Measurements from ENCODE around the gene CNTN3. TPM values are rescaled to one million over a fixed set of nuclear protein-coding genes. Genes with fewer than 3 reads are reported as not detected.

The CNTN3 gene
- total RNA-seq, 2 donors from 2014 or later, result 1.1 to 2.0 TPM

- Histone ChIP-seq H3K36me3 (ENCODE audit: control insufficient read depth, insufficient read depth, low read length) (no peaks in the 10 kb centered on the region), H3K27me3 (ENCODE audit: control insufficient read depth, insufficient read depth, low read length, poor library complexity, severe bottlenecking) (no peaks in the 10 kb centered on the region), H3K27ac (ENCODE audit: low read depth, low read length) (no peak overlapping the region), H3K4me1 (ENCODE audit: control insufficient read depth, insufficient read depth, low read length) (no peaks in the 10 kb centered on the region), H3K9ac (ENCODE audit: extremely low read depth, low read length, poor library complexity, severe bottlenecking) (no peak overlapping the region), H3K9me3 (ENCODE audit: control insufficient read depth, low read length) (peaks cover 7% of the 10 kb centered on the region), H3K4me3 (ENCODE audit: low read length) (no peak overlapping the region)
- no peak for DNase-seq
- no peaks in the 10 kb centered on the region for H3K36me3 Mint-ChIP-seq (ENCODE audit: low read depth)
- H3K27me3 Mint-ChIP-seq (ENCODE audit: insufficient read depth), result no peaks in the 10 kb centered on the region
- H3K9me3 Mint-ChIP-seq, result no peaks in the 10 kb centered on the region
- H3K27ac Mint-ChIP-seq, result no peak overlapping the region
- no peak for TF ChIP-seq CTCF (conservative IDR thresholded peaks at IDR 0.05)
- 80 to 96% methylated on average over 1 to 2 of the region's 2 CpGs for WGBS, 2 experiments (ENCODE audit: insufficient coverage in 1 of 2, insufficient read length in 1 of 2)
- no peaks in the 10 kb centered on the region for H3K4me1 Mint-ChIP-seq
- no peak overlapping the region for H3K4me3 Mint-ChIP-seq
Observed at GRCh38 chr3:74602471-74602870, 12.0 kb downstream of the CNTN3 start.

- DNase-seq, result no peak
- TF ChIP-seq CTCF (conservative IDR thresholded peaks at IDR 0.05), result no peak
Observed at GRCh38 chr3:74601793-74602192, 12.7 kb downstream of the CNTN3 start.

GRCh38 chr3:74599564-74599963 is 14.9 kb downstream of the CNTN3 start:
- Mint-ChIP-seq H3K27ac (no peak overlapping the region), H3K9me3 (no peaks in the 10 kb centered on the region), H3K36me3 (ENCODE audit: low read depth) (no peaks in the 10 kb centered on the region), H3K4me1 (no peaks in the 10 kb centered on the region), H3K4me3 (no peak overlapping the region), H3K27me3 (ENCODE audit: insufficient read depth) (no peaks in the 10 kb centered on the region)
- no peak for DNase-seq
- no peak overlapping the region for H3K27ac ChIP-seq (ENCODE audit: low read depth, low read length)
- no peaks in the 10 kb centered on the region for H3K4me1 ChIP-seq (ENCODE audit: control insufficient read depth, insufficient read depth, low read length)
- H3K9me3 ChIP-seq (ENCODE audit: control insufficient read depth, low read length), result peaks cover 17% of the 10 kb centered on the region
- TF ChIP-seq CTCF (conservative IDR thresholded peaks at IDR 0.05), result no peak
- no peak overlapping the region for H3K4me3 ChIP-seq (ENCODE audit: low read length)
- H3K9ac ChIP-seq (ENCODE audit: extremely low read depth, low read length, poor library complexity, severe bottlenecking), result no peak overlapping the region
- H3K27me3 ChIP-seq (ENCODE audit: control insufficient read depth, insufficient read depth, low read length, poor library complexity, severe bottlenecking), result no peaks in the 10 kb centered on the region
- H3K36me3 ChIP-seq (ENCODE audit: control insufficient read depth, insufficient read depth, low read length), result no peaks in the 10 kb centered on the region
- 100% methylated on average over 2 of the region's 2 CpGs; no CpG with 5 or more reads in 1 of the 2 experiments for WGBS, 2 experiments (ENCODE audit: insufficient coverage in 1 of 2, insufficient read length in 1 of 2)

More at GRCh38 chr3:74601793-74602192, 12.7 kb downstream of the CNTN3 start:
- Mint-ChIP-seq H3K36me3 (ENCODE audit: low read depth) (no peaks in the 10 kb centered on the region), H3K27me3 (ENCODE audit: insufficient read depth) (no peaks in the 10 kb centered on the region), H3K9me3 (no peaks in the 10 kb centered on the region), H3K27ac (no peak overlapping the region), H3K4me3 (no peak overlapping the region), H3K4me1 (no peaks in the 10 kb centered on the region)
- Histone ChIP-seq H3K36me3 (ENCODE audit: control insufficient read depth, insufficient read depth, low read length) (no peaks in the 10 kb centered on the region), H3K4me1 (ENCODE audit: control insufficient read depth, insufficient read depth, low read length) (no peaks in the 10 kb centered on the region), H3K4me3 (ENCODE audit: low read length) (no peak overlapping the region), H3K9me3 (ENCODE audit: control insufficient read depth, low read length) (peaks cover 11% of the 10 kb centered on the region), H3K9ac (ENCODE audit: extremely low read depth, low read length, poor library complexity, severe bottlenecking) (no peak overlapping the region), H3K27ac (ENCODE audit: low read depth, low read length) (no peak overlapping the region), H3K27me3 (ENCODE audit: control insufficient read depth, insufficient read depth, low read length, poor library complexity, severe bottlenecking) (no peaks in the 10 kb centered on the region)
- WGBS, 2 experiments (ENCODE audit: insufficient coverage in 1 of 2, insufficient read length in 1 of 2), result 91 to 95% methylated on average over 2 of the region's 2 CpGs
